Esophagus (tissue), 2 donors: Measurements from ENCODE around the gene SUN1. TPM values are rescaled to one million over a fixed set of nuclear protein-coding genes. Genes with fewer than 3 reads are reported as not detected.
"Not testable (repeated sequence)": the region's sequence is repeated elsewhere in the genome, so short reads cannot be mapped to it uniquely, and the experiment has no call there.

Experiments
- H3K27ac ChIP-seq, 2 donors: one replicate each; pipeline ENCODE4 v1.5.1; 2013; ENCODE audit warnings: low read depth in 2 of 2, mild to moderate bottlenecking in 2 of 2, inconsistent platforms in 1 of 2, low read length in 1 of 2, moderate library complexity in 1 of 2
- H3K27me3 ChIP-seq, 2 donors: one replicate each; pipeline ENCODE4 v1.6.1; 2013; ENCODE audit warnings: low read length in 2 of 2, control low read depth in 1 of 2, mild to moderate bottlenecking in 1 of 2; ENCODE audit not compliant: insufficient read depth in 2 of 2, control insufficient read depth in 1 of 2
- H3K36me3 ChIP-seq, 2 donors: one replicate each; pipeline ENCODE4 v1.6.1; 2013; ENCODE audit warnings: low read length in 1 of 2; ENCODE audit not compliant: control insufficient read depth in 2 of 2, insufficient read depth in 2 of 2
- H3K4me1 ChIP-seq, 2 donors: one replicate each; pipeline ENCODE4 v1.6.1; 2013; ENCODE audit warnings: low read length in 1 of 2; ENCODE audit not compliant: control insufficient read depth in 2 of 2, insufficient read depth in 2 of 2
- H3K4me3 ChIP-seq, 2 donors: one replicate each; pipeline ENCODE4 v1.5.1; 2013; ENCODE audit warnings: low read length in 2 of 2, mild to moderate bottlenecking in 2 of 2, low read depth in 1 of 2, moderate library complexity in 1 of 2
- H3K9me3 ChIP-seq, 2 donors: one replicate each; pipeline ENCODE4 v1.6.1; 2013; ENCODE audit warnings: mild to moderate bottlenecking in 2 of 2, low read depth in 1 of 2, low read length in 1 of 2, moderate library complexity in 1 of 2; ENCODE audit not compliant: control insufficient read depth in 2 of 2, insufficient read depth in 1 of 2
- WGBS, 2 donors: extraction: QIAGEN DNeasy Blood & Tissue Kit; methylation state at CpG; one replicate each; pipeline ENCODE4 v1.1.7; 2013; 5-methylcytosine and 5-hydroxymethylcytosine counted together
- polyA plus RNA-seq, 2 donors: library from polyadenylated mRNA; stranded (reverse); fragments of 200-250 nt; gene quantifications; one replicate each; pipeline ENCODE4 v1.2.3, GENCODE V29; 2013
- donor health status: healthy with polysubstance abuse.
- donor health status: Bipolar disorder and iron deficiency.

SUN1 gene
- polyA plus RNA-seq, 2 donors: 54.7 to 91.6 TPM

GRCh38 chr7:904847-905246 is 72.6 kb downstream of the SUN1 start:
- no peak overlapping the region for H3K27ac ChIP-seq
- peaks cover 9 to 12% of the 10 kb centered on the region in 2 donors for H3K4me1 ChIP-seq
- H3K27me3 ChIP-seq: no peaks in the 10 kb centered on the region
- no peaks in the 10 kb centered on the region for H3K9me3 ChIP-seq
- WGBS, 2 donors: 63 to 72% methylated on average over 20 of the region's 20 CpGs
- no peak overlapping the region for H3K4me3 ChIP-seq
- peaks cover 0 to 7% of the 10 kb centered on the region in 2 donors for H3K36me3 ChIP-seq

- H3K36me3 ChIP-seq: peaks cover 0 to 7% of the 10 kb centered on the region in 2 donors
- H3K27me3 ChIP-seq: no peaks in the 10 kb centered on the region
- peaks cover 4 to 5% of the 10 kb centered on the region in 2 donors for H3K4me1 ChIP-seq
- WGBS, 2 donors: 69 to 82% methylated on average over 9 to 10 of the region's 10 CpGs
- no peaks in the 10 kb centered on the region for H3K9me3 ChIP-seq
- H3K27ac ChIP-seq: no peak overlapping the region
- H3K4me3 ChIP-seq: no peak overlapping the region
These were observed 74.5 kb downstream of the SUN1 start for GRCh38 chr7:906776-907157.

- no peaks in the 10 kb centered on the region for H3K27me3 ChIP-seq
- H3K4me3 ChIP-seq: no peak overlapping the region
- no peak overlapping the region for H3K27ac ChIP-seq
- WGBS, 2 donors: 73 to 80% methylated on average over 49 of the region's 49 CpGs
- H3K4me1 ChIP-seq: peaks cover 4% of the 10 kb centered on the region in 2 donors
- H3K36me3 ChIP-seq: peaks cover 0 to 7% of the 10 kb centered on the region in 2 donors
- no peaks in the 10 kb centered on the region for H3K9me3 ChIP-seq
These were observed 75.1 kb downstream of the SUN1 start for GRCh38 chr7:907158-907980.

- Histone ChIP-seq H3K4me3 (no peak overlapping the region), H3K36me3 (peaks cover 0 to 7% of the 10 kb centered on the region in 2 donors), H3K27ac (no peak overlapping the region), H3K4me1 (peaks cover 4% of the 10 kb centered on the region in 2 donors), H3K9me3 (no peaks in the 10 kb centered on the region), H3K27me3 (no peaks in the 10 kb centered on the region)
- WGBS, 2 donors: 87 to 89% methylated on average over 12 of the region's 12 CpGs
These were observed 75.9 kb downstream of the SUN1 start for GRCh38 chr7:908159-908581.

- 21 to 38% methylated on average over 34 to 62 of the region's 73 CpGs for WGBS, 2 donors
- not testable (repeated sequence) for H3K9me3 ChIP-seq, H3K4me1 ChIP-seq, H3K27me3 ChIP-seq, H3K36me3 ChIP-seq, H3K27ac ChIP-seq
- peak overlapping the region; percentile 26 to 42 for H3K4me3 ChIP-seq
These were observed 76.5 kb downstream of the SUN1 start for GRCh38 chr7:908591-909357.

GRCh38 chr7:909358-910329 is 77.4 kb downstream of the SUN1 start:
- WGBS, 2 donors: 31 to 51% methylated on average over 40 to 56 of the region's 58 CpGs

GRCh38 chr7:910441-910861 is 78.2 kb downstream of the SUN1 start:
- Histone ChIP-seq H3K4me1 (peaks cover 4 to 14% of the 10 kb centered on the region in 2 donors), H3K4me3 (no peak overlapping the region), H3K27me3 (no peaks in the 10 kb centered on the region), H3K9me3 (no peaks in the 10 kb centered on the region), H3K27ac (no peak overlapping the region), H3K36me3 (peaks cover 0 to 3% of the 10 kb centered on the region in 2 donors)
- WGBS, 2 donors: 85 to 87% methylated on average over 11 of the region's 11 CpGs

More at GRCh38 chr7:909358-910329, 77.4 kb downstream of the SUN1 start:
- H3K4me1 ChIP-seq: peaks cover 4 to 13% of the 10 kb centered on the region in 2 donors
- H3K4me3 ChIP-seq: peak overlapping the region; percentile 7 to 30
- H3K27me3 ChIP-seq: no peaks in the 10 kb centered on the region
- H3K27ac ChIP-seq: peak overlapping the region in 1 of 2 donors; percentile 17
- H3K36me3 ChIP-seq: peaks cover 0 to 3% of the 10 kb centered on the region in 2 donors
- H3K9me3 ChIP-seq: no peaks in the 10 kb centered on the region

- Histone ChIP-seq H3K36me3 (peaks cover 0 to 3% of the 10 kb centered on the region in 2 donors), H3K9me3 (no peaks in the 10 kb centered on the region), H3K4me1 (peaks cover 4 to 14% of the 10 kb centered on the region in 2 donors), H3K27ac (no peak overlapping the region), H3K4me3 (no peak overlapping the region), H3K27me3 (no peaks in the 10 kb centered on the region)
- 85 to 87% methylated on average over 19 of the region's 19 CpGs for WGBS, 2 donors
These were observed 78.7 kb downstream of the SUN1 start for GRCh38 chr7:910931-911431.
